IPS-NIHi11 (cell line): ENCODE measurements around the gene CDC37L1.
A peak's percentile ranks its signal among the peaks of the same experiment; 100 is the strongest.
"Not testable (repeated sequence)": the region's sequence is repeated elsewhere in the genome, so short reads cannot be mapped to it uniquely, and the experiment has no call there.

Experiments used
- DNase-seq: peaks from one replicate; pipeline ENCODE4 v3.0.0; 2012; ENCODE audit warnings: mixed read lengths, low spot score

Gene CDC37L1

GRCh38 chr9:4716163-4716562, 36.8 kb downstream of the CDC37L1 start:
- DNase-seq: no peak

GRCh38 chr9:4717815-4718214, 38.4 kb downstream of the CDC37L1 start:
- no peak for DNase-seq

- DNase-seq: no peak
Measured at GRCh38 chr9:4718911-4719310, 39.5 kb downstream of the CDC37L1 start.

GRCh38 chr9:4721736-4722135, 42.4 kb downstream of the CDC37L1 start:
- DNase-seq: no peak

GRCh38 chr9:4725706-4726442, 46.5 kb downstream of the CDC37L1 start:
- no peak for DNase-seq

GRCh38 chr9:4727593-4727992, 48.2 kb downstream of the CDC37L1 start:
- no peak for DNase-seq

GRCh38 chr9:4732890-4733289, 53.5 kb downstream of the CDC37L1 start:
- no peak for DNase-seq

GRCh38 chr9:4734150-4734549, 54.8 kb downstream of the CDC37L1 start:
- DNase-seq: no peak

- DNase-seq: no peak
Measured at GRCh38 chr9:4738866-4739586, 59.7 kb downstream of the CDC37L1 start.

GRCh38 chr9:4739587-4740387, 60.4 kb downstream of the CDC37L1 start:
- no peak for DNase-seq

- DNase-seq: no peak
Measured at GRCh38 chr9:4740388-4740637, 60.9 kb downstream of the CDC37L1 start.

GRCh38 chr9:4740638-4741364, 61.4 kb downstream of the CDC37L1 start, which contains the start of gene AK3:
Gene AK3, minus strand, starts transcription at chr9:4741202. Its CDS starts 115 bp downstream, at chr9:4741087.
- DNase-seq: peak; percentile 97

- DNase-seq: peak; percentile 58
Measured at GRCh38 chr9:4741365-4742089, 62.2 kb downstream of the CDC37L1 start.

- DNase-seq: no peak
Measured at GRCh38 chr9:4742246-4742645, 62.9 kb downstream of the CDC37L1 start.

GRCh38 chr9:4743131-4743875, 63.9 kb downstream of the CDC37L1 start:
- no peak for DNase-seq

- DNase-seq: no peak
Measured at GRCh38 chr9:4746278-4747030, 67.1 kb downstream of the CDC37L1 start.

- no peak for DNase-seq
Measured at GRCh38 chr9:4748612-4749011, 69.2 kb downstream of the CDC37L1 start.

GRCh38 chr9:4750023-4750673, 70.8 kb downstream of the CDC37L1 start:
- peak; percentile 33 for DNase-seq

GRCh38 chr9:4754530-4754929, 75.2 kb downstream of the CDC37L1 start:
- DNase-seq: not testable (repeated sequence)
